Fibroblast of gingiva (primary cell): Measurements from ENCODE around the gene IGF1R.

ENCODE experiments used
- DNase-seq: peaks from one replicate; pipeline ENCODE4 v3.0.0-alpha.2; 2011; ENCODE audit warnings: low read depth

IGF1R gene

DNA sequence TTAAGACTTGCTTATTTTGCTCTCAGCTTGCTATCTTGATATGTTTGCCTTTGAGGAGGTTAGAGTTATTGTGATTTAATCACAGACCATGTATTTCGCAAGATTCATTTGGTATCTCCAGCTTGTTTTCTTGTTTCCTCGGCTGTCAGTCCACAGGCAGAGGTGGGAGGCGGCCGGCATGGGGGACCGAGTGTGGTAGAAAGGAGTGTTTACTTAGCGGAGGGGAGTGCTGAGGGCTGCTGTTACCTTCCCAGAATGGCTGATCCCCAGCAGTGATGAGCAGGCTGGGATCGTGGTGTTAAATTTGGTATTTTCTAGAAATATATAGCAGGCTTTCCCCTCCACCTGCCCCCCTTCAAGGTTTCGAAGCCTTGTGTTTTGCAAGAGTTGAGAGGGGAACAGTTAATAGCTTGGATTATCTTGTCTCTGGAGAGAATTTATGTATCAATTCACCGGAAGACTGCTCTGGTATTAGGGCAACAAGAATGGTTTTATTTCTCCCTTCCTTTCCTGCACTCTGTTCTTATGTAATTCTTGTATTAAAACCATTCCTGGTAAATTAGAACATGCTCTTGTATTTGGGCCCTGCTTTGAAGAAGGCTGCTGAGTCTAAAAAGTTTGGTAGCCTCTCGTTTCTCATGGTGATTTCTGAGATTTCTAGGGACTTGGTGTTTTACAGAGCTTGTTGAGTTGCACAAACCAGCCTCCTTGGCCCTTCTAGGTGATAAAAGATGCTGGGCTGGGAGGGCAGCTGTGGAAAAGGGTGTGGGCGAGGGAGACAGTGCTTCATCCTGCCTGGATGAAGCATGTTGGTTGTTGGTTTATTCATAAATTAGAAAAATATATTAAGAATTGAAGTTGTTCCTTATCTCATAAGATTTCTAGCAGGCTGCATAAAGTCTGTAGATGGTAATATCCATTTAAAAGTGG, 151.4 kb downstream of the IGF1R start:
- DNase-seq = peak; percentile 9

DNA sequence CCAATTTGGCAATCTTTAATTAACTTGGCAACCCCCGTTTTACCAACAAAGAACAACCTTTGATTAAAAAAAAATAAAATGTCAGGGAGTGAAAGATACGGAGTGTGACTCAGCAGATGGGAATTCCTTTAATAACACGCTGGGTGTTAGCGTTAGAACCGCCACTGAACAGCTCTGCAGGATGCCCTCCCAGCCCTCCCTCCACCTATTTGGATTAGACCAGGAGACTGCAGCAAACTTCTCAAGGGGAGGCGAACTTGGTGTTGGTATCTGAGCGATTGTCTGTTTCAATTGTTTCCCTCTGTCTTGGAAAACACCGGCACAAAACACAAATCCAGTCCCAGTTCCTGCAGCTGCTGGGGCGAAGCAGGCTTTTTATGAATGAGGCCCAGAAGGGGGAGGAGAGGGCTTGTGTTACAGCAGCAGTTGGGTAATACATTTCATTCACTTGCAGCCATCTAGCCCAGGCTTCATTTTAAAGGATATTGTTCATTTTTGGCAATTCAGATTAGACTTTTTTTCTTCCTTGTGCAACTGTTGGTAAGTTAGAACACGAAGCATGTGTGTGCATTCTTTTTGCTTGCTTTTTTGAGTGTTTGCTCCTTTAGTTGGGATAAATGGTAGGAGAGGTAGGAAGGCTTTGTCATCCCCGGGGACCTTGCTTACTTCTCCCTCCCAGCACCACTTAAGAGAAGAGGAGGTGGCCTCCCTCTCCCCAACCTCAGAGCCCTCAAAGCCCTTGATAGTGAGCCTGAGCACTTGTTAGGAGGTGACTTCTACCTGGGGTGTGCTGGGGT, 152.3 kb downstream of the IGF1R start:
- peak; percentile 93 for DNase-seq

DNA sequence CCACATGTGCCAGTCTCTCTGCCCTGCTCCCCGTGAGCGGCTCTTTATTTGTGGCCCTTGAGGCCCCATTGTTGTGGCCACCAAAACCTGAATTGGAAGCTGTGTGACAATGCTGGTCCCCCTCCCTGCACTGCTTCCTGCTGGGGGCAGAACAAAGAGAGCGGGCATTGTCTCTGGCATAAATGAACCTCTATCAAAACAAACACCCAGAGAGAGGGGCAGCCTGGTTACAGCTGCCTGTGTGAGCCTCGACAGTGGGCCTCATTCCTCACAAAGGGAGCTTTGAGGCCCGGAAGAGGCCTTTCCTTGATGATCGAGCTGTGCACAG, 152.9 kb downstream of the IGF1R start:
- DNase-seq = no peak

DNA sequence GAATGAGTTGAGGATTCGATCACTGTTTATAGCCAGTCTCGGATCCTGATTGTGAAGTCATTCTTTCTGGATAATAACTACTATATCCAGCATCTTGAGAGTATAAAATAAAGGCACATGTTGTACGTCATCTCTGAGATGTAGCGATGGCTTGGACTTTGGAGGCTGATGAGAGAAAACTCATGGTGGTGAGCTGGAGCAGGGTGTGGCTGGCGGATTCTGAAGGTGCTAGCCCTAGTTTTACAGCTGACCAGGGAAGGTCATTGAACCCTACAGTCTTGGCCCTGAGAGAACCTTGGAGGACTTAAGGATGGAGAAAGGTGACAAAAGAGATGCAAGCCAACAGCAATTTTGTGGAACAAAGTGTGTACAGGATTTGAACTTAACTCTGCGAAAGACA, 153.8 kb downstream of the IGF1R start:
- no peak for DNase-seq

DNA sequence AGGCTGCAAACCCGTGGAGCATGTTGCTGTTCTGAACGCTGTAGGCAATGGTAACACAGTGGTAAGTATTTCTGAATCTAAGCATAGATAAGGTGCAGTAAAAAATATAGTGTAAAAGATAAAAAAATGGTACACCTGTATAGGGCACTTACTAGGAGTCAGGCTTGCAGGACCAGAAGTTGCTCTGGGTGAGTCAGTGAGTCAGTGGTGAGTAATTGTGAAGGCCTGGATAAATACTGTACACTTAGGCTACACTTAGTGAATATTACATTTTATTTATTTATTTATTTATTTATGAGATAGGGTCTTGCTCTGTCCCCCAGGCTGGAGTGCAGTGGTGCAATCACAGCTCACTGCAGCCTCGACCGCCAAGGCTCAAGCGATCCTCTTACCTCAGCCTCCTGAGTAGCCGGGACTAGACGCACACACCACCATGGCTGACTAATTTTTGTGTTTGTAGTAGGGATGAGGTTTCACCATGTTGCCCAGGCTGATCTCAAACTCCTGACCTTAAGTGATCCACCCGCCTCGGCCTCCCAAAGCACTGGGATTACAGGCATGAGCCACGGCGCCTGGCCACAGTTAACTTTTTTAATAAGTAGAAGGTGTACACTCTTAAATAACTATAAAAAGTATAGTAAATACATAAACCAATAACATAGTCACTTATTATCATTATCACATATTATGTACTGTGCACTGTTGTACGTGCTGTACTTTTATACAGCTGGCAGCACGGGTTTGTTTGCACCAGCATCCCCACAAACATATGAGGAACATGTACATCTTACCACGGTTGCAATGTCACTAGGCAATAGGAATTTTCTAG, 155.1 kb downstream of the IGF1R start:
- DNase-seq = no peak

DNA sequence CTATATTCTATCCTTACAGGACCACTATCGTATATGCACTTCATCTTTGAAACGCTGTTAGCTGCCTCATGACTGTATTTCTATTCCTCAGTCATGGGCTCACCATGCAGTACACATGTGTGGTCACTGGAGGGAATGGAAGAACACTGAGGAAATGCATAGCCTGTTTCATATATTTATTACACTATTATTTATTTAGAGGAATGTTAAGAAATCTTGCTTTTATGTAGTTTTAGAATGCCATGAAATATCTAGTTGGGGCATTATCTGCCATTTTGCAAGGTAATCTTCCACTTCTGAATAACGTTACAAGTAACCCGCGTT, 155.7 kb downstream of the IGF1R start:
- no peak for DNase-seq

DNA sequence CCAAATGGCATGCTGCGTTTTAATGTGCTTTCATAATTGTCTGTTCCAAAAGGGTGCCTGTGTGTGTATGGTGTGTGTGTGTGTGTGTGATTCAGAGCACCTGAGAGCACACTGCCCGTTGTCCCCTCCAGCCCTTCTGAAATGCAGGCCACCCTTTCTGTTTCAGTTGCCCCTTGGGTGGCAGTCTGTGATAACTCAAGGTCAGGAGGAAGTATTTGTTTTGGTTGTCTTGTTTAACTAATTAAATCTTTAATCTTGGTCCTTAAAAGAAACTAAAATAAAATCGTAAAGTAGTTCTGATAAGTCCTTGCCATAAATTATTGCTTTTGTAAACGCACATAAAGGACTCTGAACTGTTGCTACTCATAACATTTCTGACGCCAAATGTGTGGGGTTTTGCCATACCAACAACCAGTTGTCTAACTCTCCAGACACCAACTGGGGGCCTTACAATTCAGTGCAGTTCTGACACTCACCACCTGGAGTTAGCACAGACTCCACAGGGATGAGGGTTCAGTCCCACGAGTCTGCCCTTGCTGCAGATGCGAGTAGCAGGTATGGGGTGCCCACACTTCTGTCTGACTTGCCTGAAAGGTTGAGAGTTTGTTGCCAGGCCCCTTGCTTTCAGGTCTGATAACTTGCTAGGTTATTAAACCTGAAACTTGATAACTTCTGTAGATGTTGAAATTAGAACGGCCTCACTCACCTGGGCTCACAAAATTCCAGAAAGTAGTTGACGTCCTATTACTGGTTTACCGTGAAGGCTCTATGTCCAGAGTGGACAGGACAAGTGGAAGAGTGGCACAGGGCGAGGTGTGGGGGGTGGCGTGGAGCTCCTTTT, 157.3 kb downstream of the IGF1R start:
- no peak for DNase-seq

DNA sequence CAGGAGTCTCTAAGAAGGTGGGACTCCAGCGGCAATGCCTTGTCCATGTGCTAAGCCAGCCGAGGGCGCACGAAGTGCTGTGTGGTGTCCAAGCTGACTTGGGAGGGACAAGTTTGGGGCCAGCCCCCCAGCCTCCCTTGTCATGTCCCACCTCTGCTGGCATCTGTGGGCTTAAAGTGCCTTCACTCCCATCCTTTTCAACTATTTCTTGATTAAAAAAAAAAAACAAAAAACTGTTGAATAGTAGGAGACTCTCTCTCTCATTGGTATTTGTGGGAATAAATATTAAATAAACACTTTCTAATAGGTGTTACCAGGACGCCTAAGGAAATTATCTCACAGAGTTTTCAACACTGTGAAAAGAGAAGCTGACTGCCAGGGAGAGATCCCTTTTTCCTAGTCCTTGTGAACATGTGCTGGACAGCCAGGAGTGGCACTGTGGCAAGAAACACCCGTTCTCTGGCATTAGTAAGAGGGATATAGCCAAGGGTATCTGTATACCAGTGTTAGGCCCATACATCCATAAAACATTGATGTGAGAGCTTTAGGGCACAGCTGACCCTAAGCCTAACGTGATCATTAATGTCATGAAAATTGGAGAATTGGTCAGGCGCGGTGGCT, 158.0 kb downstream of the IGF1R start:
- DNase-seq = no peak

DNA sequence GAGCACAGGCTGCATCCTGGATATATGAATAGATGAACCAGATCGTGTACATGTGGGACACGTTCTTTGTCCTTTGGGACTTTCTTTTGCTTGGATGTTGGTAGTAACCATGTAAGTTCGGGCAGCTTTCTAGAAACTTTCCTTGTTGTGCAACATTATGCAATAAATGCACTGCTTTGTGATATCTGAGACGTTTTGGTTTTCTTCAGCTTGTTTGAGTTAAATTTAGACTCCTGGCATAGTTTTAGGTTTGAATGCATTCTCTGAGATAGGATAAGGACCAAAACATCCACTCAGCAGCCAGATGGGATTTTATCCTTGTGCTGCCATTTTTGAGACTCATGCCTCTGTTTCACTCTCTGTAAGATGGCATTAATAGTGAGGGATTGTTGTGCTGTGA, 158.9 kb downstream of the IGF1R start:
- peak; percentile 94 for DNase-seq

DNA sequence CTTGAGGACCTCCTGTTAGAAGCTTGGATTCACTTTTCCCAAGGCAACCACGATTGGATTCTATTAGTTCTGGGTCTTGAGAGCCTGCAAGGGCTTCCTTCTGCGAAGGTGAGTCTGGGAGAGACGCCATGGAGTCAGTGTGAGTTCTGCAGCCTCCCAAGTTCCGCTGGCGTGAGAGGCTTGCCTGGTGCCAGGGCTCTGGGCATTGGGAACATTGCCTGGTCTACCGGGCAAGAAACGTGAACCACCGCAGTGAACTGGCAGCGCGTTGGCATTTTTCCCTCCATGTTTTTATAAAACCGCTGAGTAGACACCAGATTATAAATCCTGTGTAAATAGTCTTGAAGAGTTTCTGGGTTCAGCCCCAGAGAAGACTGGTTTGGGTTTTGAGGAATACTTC, 160.9 kb downstream of the IGF1R start:
- no peak for DNase-seq

DNA sequence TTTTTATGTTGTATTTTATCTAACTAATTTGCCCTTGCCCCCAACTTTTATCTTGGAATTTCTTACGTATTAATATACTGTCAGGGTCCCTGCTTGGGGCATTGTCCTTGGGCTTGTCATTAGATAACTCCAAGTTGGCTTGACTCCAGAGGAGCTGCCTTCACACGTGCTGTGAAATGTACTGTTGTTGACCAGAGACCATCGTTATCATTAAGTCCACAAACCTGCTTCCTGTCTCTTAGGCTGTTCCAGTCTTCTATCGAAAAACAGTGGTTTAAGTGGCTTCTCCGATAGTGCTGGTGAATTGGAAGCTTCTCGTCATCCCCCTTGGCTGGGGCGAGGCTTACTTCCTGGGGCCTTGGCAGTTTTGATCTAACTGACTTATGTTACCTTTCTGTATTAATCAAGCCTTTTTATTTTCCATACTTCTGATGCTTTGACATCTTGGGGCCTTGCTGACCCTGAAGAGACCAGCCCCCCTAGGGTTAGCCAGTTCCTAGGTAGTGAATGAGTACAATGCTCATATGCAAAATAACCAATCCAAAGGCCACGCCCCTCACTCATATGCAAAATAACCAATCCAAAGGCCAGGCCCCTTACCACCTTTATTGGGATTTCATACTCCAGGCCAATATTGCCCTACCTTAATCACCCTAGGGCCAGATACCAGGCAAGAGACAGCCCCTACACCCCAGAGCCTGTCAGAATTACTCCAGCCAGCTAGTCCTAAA, 164.5 kb downstream of the IGF1R start:
- no peak for DNase-seq

DNA sequence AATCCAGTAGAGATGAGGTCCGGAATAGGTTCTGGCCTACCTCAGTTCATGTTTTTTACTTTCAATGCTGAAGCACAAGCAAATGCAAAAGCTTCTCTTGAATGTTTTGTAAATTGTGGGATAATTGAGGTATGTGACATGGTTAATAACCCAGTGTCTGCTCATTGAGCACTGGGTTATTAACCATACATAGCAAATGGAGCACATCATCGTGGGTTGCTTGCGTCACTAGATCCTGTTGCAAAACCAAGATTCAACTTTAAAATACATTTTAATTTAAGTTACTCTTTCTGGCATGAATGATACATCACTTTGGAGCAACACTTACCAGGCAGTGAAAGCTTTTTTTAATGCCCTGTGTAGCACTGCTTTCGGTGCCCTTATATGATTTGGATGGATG, 165.6 kb downstream of the IGF1R start:
- peak; percentile 41 for DNase-seq

DNA sequence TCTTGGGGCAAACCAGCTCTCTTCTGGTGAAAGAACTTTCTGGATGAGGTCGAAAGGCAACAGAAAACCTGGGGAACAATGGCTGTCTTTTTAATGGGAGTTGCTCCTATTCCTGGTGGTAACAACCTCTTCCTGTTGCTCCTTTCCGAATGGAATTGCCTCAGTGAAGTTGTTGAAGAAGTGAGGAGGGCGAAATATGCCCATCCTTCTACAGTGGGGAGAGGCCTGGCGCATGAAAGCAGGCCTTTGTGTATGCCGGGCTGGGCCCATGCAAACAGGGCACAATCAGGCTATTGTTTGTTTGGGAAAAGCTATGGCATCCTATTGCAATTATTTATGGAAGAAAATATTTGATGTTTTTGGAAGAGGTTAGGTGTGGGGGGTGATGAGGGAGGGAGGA, 166.9 kb downstream of the IGF1R start:
- DNase-seq = no peak

DNA sequence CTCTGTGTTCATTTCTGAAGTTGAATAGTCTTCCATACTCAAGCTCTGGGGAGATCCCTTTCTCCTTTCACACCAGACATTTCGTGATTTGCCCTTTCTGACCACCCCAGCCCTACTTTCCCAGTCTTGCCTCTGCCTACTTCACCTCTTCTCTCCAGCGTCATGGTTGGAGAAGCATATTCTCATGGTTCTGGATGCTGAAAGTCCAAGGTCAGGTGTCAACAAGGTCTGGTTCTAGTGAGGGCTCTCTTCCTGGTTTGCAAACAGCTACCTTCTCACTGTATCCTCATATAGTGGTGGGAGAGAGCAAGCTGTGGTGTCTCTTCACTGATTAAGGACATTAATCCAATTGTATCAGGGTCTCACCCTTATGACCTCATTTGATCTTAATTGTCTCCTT, 169.4 kb downstream of the IGF1R start:
- no peak for DNase-seq

DNA sequence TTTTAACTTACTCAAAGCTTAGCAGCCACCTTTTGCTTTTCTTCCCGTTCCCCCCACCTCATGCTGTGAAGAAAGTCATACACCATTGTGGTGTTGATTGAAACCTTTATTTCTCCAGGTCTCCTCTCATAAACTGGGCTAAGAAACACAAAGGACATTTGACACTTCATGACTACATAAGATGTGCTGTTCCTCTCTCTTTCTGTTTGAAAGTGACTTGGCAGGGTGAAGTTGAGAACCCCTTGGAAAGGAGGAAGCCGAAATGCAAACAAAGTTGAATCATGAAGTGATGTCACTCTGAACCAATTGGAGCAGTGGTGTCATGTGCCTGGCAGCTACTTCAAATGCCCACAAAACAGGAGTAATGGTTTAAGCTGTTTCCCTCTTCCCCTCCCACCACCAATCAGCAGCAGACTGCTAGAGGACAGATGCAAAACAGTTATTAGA, 174.7 kb downstream of the IGF1R start:
- peak; percentile 74 for DNase-seq

DNA sequence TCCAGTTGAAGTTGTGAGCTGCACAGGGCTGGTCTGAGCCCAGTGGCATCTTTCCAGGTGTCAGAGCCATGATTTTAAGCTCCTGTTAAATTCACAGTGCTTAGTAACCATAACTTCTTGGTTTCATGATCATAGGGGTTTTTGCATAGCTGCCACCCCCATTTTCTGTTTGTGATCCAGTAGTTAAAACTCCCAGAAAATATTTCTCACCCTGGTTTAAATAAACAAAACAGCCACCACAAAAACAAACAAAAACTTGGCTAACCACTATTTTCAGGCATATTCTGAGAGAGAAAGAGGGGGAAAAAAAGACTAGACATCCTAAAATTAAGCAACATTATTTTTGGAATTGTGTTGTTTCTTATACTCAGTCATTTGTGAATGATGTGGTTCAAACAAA, 175.3 kb downstream of the IGF1R start:
- DNase-seq = no peak

DNA sequence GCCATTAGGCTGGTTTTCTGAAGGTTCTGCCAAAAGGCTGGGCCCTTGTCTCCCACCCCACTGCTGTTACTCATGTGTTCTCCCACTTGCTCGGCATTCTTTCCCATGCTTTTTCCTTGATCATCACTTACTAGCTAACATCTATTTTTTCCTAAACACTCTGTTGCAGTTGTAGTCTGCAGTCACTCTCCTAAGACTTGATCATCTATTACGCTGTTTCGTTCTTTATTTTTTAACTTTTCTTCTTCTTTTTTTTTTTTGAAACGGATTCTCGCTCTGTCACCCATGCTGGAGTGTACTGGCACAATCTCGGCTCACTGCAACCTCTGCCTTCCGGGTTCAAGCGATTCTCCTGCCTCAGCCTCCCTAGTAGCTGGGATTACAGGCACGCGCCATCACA, 176.3 kb downstream of the IGF1R start:
- DNase-seq = no peak

DNA sequence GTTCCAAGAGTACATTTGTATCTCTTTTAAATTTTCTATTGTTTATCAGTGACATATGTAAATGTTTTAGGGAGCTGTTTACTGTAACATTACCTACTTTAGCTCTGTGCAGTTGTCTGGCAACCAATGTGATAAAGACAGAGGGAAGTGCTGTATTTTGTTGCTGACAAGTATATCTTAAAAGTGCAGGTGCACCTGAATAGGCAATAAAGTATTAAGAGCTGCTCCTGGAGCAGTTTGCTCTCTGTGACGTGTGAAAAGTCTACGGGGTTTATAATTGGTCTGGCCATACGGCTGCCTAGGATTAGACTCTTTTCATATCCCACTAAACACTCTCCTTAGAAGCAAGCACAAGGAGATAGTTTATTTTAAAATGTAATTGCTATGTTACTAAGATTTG, 178.3 kb downstream of the IGF1R start:
- no peak for DNase-seq

DNA sequence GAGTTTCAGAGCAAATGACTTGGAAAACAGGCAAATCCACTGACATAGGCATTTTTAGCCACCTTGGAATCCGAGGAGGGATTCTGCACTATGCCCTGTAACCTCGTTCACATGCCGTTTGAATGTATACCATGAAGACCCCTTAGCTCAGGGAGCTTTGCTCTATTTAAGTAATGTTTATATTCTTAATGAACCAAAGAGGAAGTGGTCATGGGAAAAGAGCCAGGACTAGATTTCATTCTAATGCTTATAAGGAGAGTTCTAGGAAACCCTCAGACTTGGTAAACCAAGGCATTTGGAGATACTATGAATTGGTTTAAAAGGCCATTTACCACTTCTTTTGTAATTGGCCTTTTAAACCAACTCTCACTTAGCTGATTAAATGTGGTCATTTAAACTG, 178.9 kb downstream of the IGF1R start:
- no peak for DNase-seq

DNA sequence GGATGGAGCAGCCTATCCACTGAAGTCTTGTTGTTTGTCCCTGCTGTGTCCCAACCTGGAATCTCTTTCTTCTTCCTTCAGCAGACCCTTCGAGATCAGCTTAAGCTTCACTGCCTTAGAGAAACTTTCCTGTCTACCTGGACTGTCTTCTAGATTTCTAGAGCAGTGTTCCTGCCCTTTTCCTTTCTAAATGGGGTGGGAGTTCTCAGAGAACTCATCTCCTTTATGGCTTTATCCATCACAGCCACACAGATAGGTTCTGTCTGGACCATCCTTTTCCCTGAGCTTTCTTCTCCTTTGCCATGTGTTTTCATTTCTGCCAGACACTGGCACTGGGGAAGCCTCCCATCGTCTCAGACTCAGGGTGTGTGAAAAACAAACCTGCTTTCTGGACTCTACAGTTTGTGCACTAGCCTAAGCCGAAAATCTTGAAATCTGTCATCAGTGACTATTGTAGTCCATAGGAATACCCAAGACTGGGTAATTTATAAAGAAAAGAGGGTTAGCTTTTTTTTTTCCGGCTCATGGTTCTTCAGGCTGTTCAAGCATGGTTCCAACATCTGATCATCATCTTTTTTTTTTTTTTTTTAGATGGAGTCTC, 181.8 kb downstream of the IGF1R start:
- DNase-seq = no peak
